Liver (tissue), 3 donors: ENCODE results near the gene E2F2.

Experiments
- CTCF ChIP-seq: fragments of 150-350 bp; IDR thresholded peaks from 2 replicates; pipeline ENCODE4 v1.5.1; 2017; ENCODE audit warnings: improper control_type of control experiment, low read depth, low read length; ENCODE audit not compliant: missing input control
- HNF4G ChIP-seq: IDR thresholded peaks from 2 replicates; pipeline ENCODE4 v1.6.1; 2016; ENCODE audit warnings: antibody characterized with exemption
- RAD21 ChIP-seq, 2 donors: IDR thresholded peaks; 2 replicates each; pipeline ENCODE4 v1.6.1; 2016; ENCODE audit warnings: antibody characterized with exemption in 2 of 2, mild to moderate bottlenecking in 2 of 2
- SP1 ChIP-seq: IDR thresholded peaks from 2 replicates; pipeline ENCODE4 v1.6.1; 2018; ENCODE audit warnings: antibody characterized with exemption, mild to moderate bottlenecking
- donor health status: healthy.
- donor health status: healthy.

- TF ChIP-seq CTCF = no peak
- TF ChIP-seq HNF4G = no peak
- TF ChIP-seq SP1 = no peak
- TF ChIP-seq RAD21 (IDR thresholded peaks at IDR 0.05) = no peak
Observed at GRCh38 chr1:23565776-23566175, 34.7 kb upstream of the E2F2 start.
